Measurements from ENCODE around the gene EGR4.
"Not testable (repeated sequence)": the region's sequence is repeated elsewhere in the genome, so short reads cannot be mapped to it uniquely, and the experiment has no call there.

Gene EGR4

GRCh38 chr2:73262691-73263429 lies 30.5 kb downstream of the EGR4 start:
- DNase-seq: not testable (repeated sequence)

- no peak for DNase-seq
These were observed 31.2 kb downstream of the EGR4 start for GRCh38 chr2:73262108-73262651.

- peak; percentile 31 for DNase-seq
These were observed 32.9 kb downstream of the EGR4 start for GRCh38 chr2:73260338-73260984.

GRCh38 chr2:73259704-73260337 lies 33.5 kb downstream of the EGR4 start:
- DNase-seq: no peak

GRCh38 chr2:73259276-73259675 lies 34.1 kb downstream of the EGR4 start:
- DNase-seq: no peak

GRCh38 chr2:73258913-73259215 lies 34.5 kb downstream of the EGR4 start:
- no peak for DNase-seq

GRCh38 chr2:73258186-73258912 lies 35.0 kb downstream of the EGR4 start:
- DNase-seq: no peak

- peak; percentile 12 for DNase-seq
These were observed 35.8 kb downstream of the EGR4 start for GRCh38 chr2:73257425-73258125.

- no peak for DNase-seq
These were observed 36.3 kb downstream of the EGR4 start for GRCh38 chr2:73257021-73257420.

GRCh38 chr2:73256618-73256922 lies 36.8 kb downstream of the EGR4 start:
- DNase-seq: no peak

- no peak for DNase-seq
These were observed 37.3 kb downstream of the EGR4 start for GRCh38 chr2:73255907-73256617.

- DNase-seq: no peak
These were observed 38.2 kb downstream of the EGR4 start for GRCh38 chr2:73255007-73255644.

- DNase-seq: no peak
These were observed 38.9 kb downstream of the EGR4 start for GRCh38 chr2:73254343-73255006.

GRCh38 chr2:73253901-73254300 lies 39.4 kb downstream of the EGR4 start:
- peak; percentile 70 for DNase-seq

GRCh38 chr2:73253400-73253799 lies 39.9 kb downstream of the EGR4 start:
- DNase-seq: peak; percentile 6

- no peak for DNase-seq
These were observed 40.9 kb downstream of the EGR4 start for GRCh38 chr2:73252238-73253027.

- no peak for DNase-seq
These were observed 42.2 kb downstream of the EGR4 start for GRCh38 chr2:73250872-73251846.

GRCh38 chr2:73249636-73250035 lies 43.7 kb downstream of the EGR4 start:
- DNase-seq: no peak

- DNase-seq: no peak
These were observed 46.5 kb downstream of the EGR4 start for GRCh38 chr2:73246850-73247249.
